H1 (cell line): ENCODE measurements around the gene FARS2.
A peak's percentile ranks its signal among the peaks of the same experiment; 100 is the strongest.

Experiments
- ATF2 ChIP-seq: IDR thresholded peaks from 2 replicates; pipeline ENCODE4 v1.6.1; 2012; ENCODE audit warnings: low read length, inconsistent platforms
- BCL11A ChIP-seq, 2 experiments: IDR thresholded peaks; one replicate each; pipeline ENCODE4 v1.6.1; 2011; ENCODE audit warnings: low read depth in 2 of 2, low read length in 2 of 2, mild to moderate bottlenecking in 2 of 2
- CTCF ChIP-seq, 3 experiments: IDR thresholded peaks; 1 replicate in 2 of 3; 2 replicates in 1 of 3; pipeline versions ENCODE4 v1.5.1 to v1.6.1; 2011; ENCODE audit warnings: low read length in 3 of 3, mild to moderate bottlenecking in 3 of 3, inconsistent platforms in 2 of 3, low read depth in 1 of 3, moderate library complexity in 1 of 3; ENCODE audit not compliant: insufficient read depth in 1 of 3; ENCODE audit errors: control extremely low read depth in 1 of 3
- GABPA ChIP-seq: IDR thresholded peaks from 2 replicates; pipeline ENCODE4 v1.6.1; 2011; ENCODE audit warnings: mild to moderate bottlenecking, low read length, moderate library complexity, borderline replicate concordance; ENCODE audit not compliant: insufficient read depth
- MAFK ChIP-seq: IDR thresholded peaks from 2 replicates; pipeline ENCODE4 v1.6.1; 2012; ENCODE audit warnings: low read depth, mild to moderate bottlenecking, improper control_type of control experiment, low read length
- MAX ChIP-seq: IDR thresholded peaks from 2 replicates; pipeline ENCODE4 v1.6.1; 2012; ENCODE audit warnings: inconsistent platforms
- POLR2AphosphoS5 ChIP-seq: IDR thresholded peaks from 2 replicates; pipeline ENCODE4 v1.6.1; 2011; ENCODE audit warnings: low read depth, low read length
- RXRA ChIP-seq: IDR thresholded peaks from 2 replicates; pipeline ENCODE4 v1.6.1; 2011; ENCODE audit warnings: low read depth, mild to moderate bottlenecking, low read length, moderate library complexity; ENCODE audit not compliant: insufficient read depth
- TCF12 ChIP-seq: IDR thresholded peaks from 2 replicates; pipeline ENCODE4 v1.6.1; 2011; ENCODE audit warnings: low read depth, mild to moderate bottlenecking, low read length
- YY1 ChIP-seq: IDR thresholded peaks from 2 replicates; pipeline ENCODE4 v1.6.1; 2011; ENCODE audit warnings: low read depth, mild to moderate bottlenecking, low read length

GRCh38 chr6:5438922-5439584 is 177.7 kb downstream of the FARS2 start:
- TF ChIP-seq TCF12 (0 out of 2 replicates have a peak, but pooled peaks have one; percentile 18), MAX (no peak), CTCF (IDR thresholded peaks at IDR 0.05; ENCODE audit: control extremely low read depth in 1 of 3, insufficient read depth in 1 of 3, low read depth in 1 of 3, low read length in 3 of 3) (no peak), GABPA (no peak), RXRA (no peak), MAFK (no peak), BCL11A (IDR thresholded peaks at IDR 0.05; ENCODE audit: low read depth in 2 of 2, low read length in 2 of 2) (no peak), POLR2AphosphoS5 (no peak), YY1 (no peak), ATF2 (no peak)
